IPS DF 4.7 (cell line): Measurements from ENCODE around the gene RAC3.

ENCODE experiments used
- DNase-seq: peaks from one replicate; pipeline ENCODE4 v3.0.0-alpha.2; 2013; ENCODE audit warnings: low spot score; ENCODE audit errors: extremely low read depth

The RAC3 gene

GRCh38 chr17:82055023-82055964, 23.8 kb downstream of the RAC3 start:
- DNase-seq, result no peak

GRCh38 chr17:82055965-82056728, 24.7 kb downstream of the RAC3 start:
- DNase-seq, result no peak

GRCh38 chr17:82056729-82057621, 25.5 kb downstream of the RAC3 start:
- no peak for DNase-seq

GRCh38 chr17:82058230-82058854, 26.9 kb downstream of the RAC3 start:
- DNase-seq, result no peak

GRCh38 chr17:82058855-82059249, 27.4 kb downstream of the RAC3 start:
- no peak for DNase-seq

- no peak for DNase-seq
Observed at GRCh38 chr17:82059272-82060000, 28.0 kb downstream of the RAC3 start.

- DNase-seq, result no peak
Observed at GRCh38 chr17:82060001-82060380, 28.5 kb downstream of the RAC3 start.

GRCh38 chr17:82060614-82061013, 29.1 kb downstream of the RAC3 start:
- no peak for DNase-seq

- DNase-seq, result no peak
Observed at GRCh38 chr17:82061047-82061925, 29.8 kb downstream of the RAC3 start.

- DNase-seq, result no peak
Observed at GRCh38 chr17:82062076-82062983, 30.9 kb downstream of the RAC3 start.

- no peak for DNase-seq
Observed at GRCh38 chr17:82062984-82063368, 31.5 kb downstream of the RAC3 start.

- DNase-seq, result no peak
Observed at GRCh38 chr17:82063424-82064415, 32.2 kb downstream of the RAC3 start.

GRCh38 chr17:82064433-82065192, 33.1 kb downstream of the RAC3 start:
- no peak for DNase-seq

- no peak for DNase-seq
Observed at GRCh38 chr17:82065193-82065637, 33.7 kb downstream of the RAC3 start.

- no peak for DNase-seq
Observed at GRCh38 chr17:82065638-82066303, 34.3 kb downstream of the RAC3 start, which contains the start of gene DUS1L. TSS of gene DUS1L (minus strand) at chr17:82065804. CDS start at chr17:82065059, 745 bp downstream.

GRCh38 chr17:82070611-82071010, 39.1 kb downstream of the RAC3 start:
- no peak for DNase-seq
